NOMO-1 treated with DMSO at 0.1 percent for 48 hours (cell line): Measurements from ENCODE around the gene SERPINB6.
A peak's percentile ranks its signal among the peaks of the same experiment; 100 is the strongest.
"Not testable (repeated sequence)": the region's sequence is repeated elsewhere in the genome, so short reads cannot be mapped to it uniquely, and the experiment has no call there.

ENCODE experiments used
- DNase-seq: peaks from one replicate; lab custom pipeline; 2025; ENCODE audit not compliant: unreplicated experiment; lab: John Stamatoyannopoulos, UW

SERPINB6 gene

GRCh38 chr6:2959909-2960719 is 11.3 kb downstream of the SERPINB6 start:
- DNase-seq = no peak

- no peak for DNase-seq
These were observed 12.6 kb downstream of the SERPINB6 start for GRCh38 chr6:2958776-2959175.

- no peak for DNase-seq
These were observed 13.0 kb downstream of the SERPINB6 start for GRCh38 chr6:2958331-2958711.

GRCh38 chr6:2957696-2958330 is 13.6 kb downstream of the SERPINB6 start:
- DNase-seq = no peak

GRCh38 chr6:2956930-2957685 is 14.3 kb downstream of the SERPINB6 start:
- DNase-seq = no peak

GRCh38 chr6:2953098-2953497 is 18.3 kb downstream of the SERPINB6 start:
- no peak for DNase-seq

- peak; percentile 64 for DNase-seq
These were observed 18.7 kb downstream of the SERPINB6 start for GRCh38 chr6:2952557-2953095.

GRCh38 chr6:2951728-2952127 is 19.6 kb downstream of the SERPINB6 start:
- no peak for DNase-seq

GRCh38 chr6:2950713-2951112 is 20.7 kb downstream of the SERPINB6 start:
- no peak for DNase-seq

- DNase-seq = no peak
These were observed 21.8 kb downstream of the SERPINB6 start for GRCh38 chr6:2949536-2950083.

- no peak for DNase-seq
These were observed 22.2 kb downstream of the SERPINB6 start for GRCh38 chr6:2949121-2949520.

- no peak for DNase-seq
These were observed 22.9 kb downstream of the SERPINB6 start for GRCh38 chr6:2948228-2949025.

- DNase-seq = no peak
These were observed 23.9 kb downstream of the SERPINB6 start for GRCh38 chr6:2947445-2947844.

- DNase-seq = no peak
These were observed 26.3 kb downstream of the SERPINB6 start for GRCh38 chr6:2945153-2945452.

GRCh38 chr6:2944405-2945152 is 26.8 kb downstream of the SERPINB6 start:
- DNase-seq = no peak

GRCh38 chr6:2943564-2943955 is 27.8 kb downstream of the SERPINB6 start:
- DNase-seq = no peak

GRCh38 chr6:2942914-2943563 is 28.3 kb downstream of the SERPINB6 start:
- DNase-seq = no peak

- not testable (repeated sequence) for DNase-seq
These were observed 29.3 kb downstream of the SERPINB6 start for GRCh38 chr6:2942116-2942515.

GRCh38 chr6:2940851-2941250 is 30.5 kb downstream of the SERPINB6 start:
- no peak for DNase-seq
